GM19468 (cell line): ENCODE data around the gene P2RY8.
A peak's percentile ranks its signal among the peaks of the same experiment; 100 is the strongest.
"Not testable (repeated sequence)": the region's sequence is repeated elsewhere in the genome, so short reads cannot be mapped to it uniquely, and the experiment has no call there.

Source experiments
- ATAC-seq: cut with Tn5 transposase; IDR thresholded peaks from one replicate; pipeline ENCODE4 v1.9.1; 2021; ENCODE audit warnings: mild to moderate bottlenecking, moderate library complexity, moderate number of reproducible peaks; ENCODE audit not compliant: unreplicated experiment; ENCODE audit errors: extremely low read depth

P2RY8 gene

GRCh38 chrX:1449036-1449822 lies 87.8 kb downstream of the P2RY8 start:
- ATAC-seq = no peak

GRCh38 chrX:1448573-1449001 lies 88.4 kb downstream of the P2RY8 start:
- ATAC-seq = not testable (repeated sequence)

- not testable (repeated sequence) for ATAC-seq
These were observed 88.9 kb downstream of the P2RY8 start for GRCh38 chrX:1447969-1448572.

GRCh38 chrX:1446984-1447968 lies 89.7 kb downstream of the P2RY8 start:
- ATAC-seq = peak; percentile 27

GRCh38 chrX:1444561-1445500 lies 92.2 kb downstream of the P2RY8 start:
- ATAC-seq = no peak

- no peak for ATAC-seq
These were observed 93.4 kb downstream of the P2RY8 start for GRCh38 chrX:1443496-1444075.

- ATAC-seq = no peak
These were observed 94.1 kb downstream of the P2RY8 start for GRCh38 chrX:1442724-1443367.

- ATAC-seq = no peak
These were observed 94.8 kb downstream of the P2RY8 start for GRCh38 chrX:1442016-1442665.

GRCh38 chrX:1440506-1440905 lies 96.5 kb downstream of the P2RY8 start:
- ATAC-seq = no peak

GRCh38 chrX:1435241-1435895 lies 101.6 kb downstream of the P2RY8 start:
- ATAC-seq = no peak

GRCh38 chrX:1434871-1435240 lies 102.1 kb downstream of the P2RY8 start:
- no peak for ATAC-seq

GRCh38 chrX:1433646-1434357 lies 103.2 kb downstream of the P2RY8 start:
- no peak for ATAC-seq

- ATAC-seq = no peak
These were observed 106.5 kb downstream of the P2RY8 start for GRCh38 chrX:1430451-1430850.

- ATAC-seq = no peak
These were observed 109.2 kb downstream of the P2RY8 start for GRCh38 chrX:1427756-1428155.

GRCh38 chrX:1426321-1426720 lies 110.7 kb downstream of the P2RY8 start:
- not testable (repeated sequence) for ATAC-seq

GRCh38 chrX:1425381-1425780 lies 111.6 kb downstream of the P2RY8 start:
- ATAC-seq = no peak
